Measurements from ENCODE around the gene TULP4.
A peak's percentile ranks its signal among the peaks of the same experiment; 100 is the strongest.
"Not testable (repeated sequence)": the region's sequence is repeated elsewhere in the genome, so short reads cannot be mapped to it uniquely, and the experiment has no call there.

The TULP4 gene

GRCh38 chr6:158539413-158539812, 227.1 kb downstream of the TULP4 start:
- DNase-seq, result peak; percentile 68

DNA sequence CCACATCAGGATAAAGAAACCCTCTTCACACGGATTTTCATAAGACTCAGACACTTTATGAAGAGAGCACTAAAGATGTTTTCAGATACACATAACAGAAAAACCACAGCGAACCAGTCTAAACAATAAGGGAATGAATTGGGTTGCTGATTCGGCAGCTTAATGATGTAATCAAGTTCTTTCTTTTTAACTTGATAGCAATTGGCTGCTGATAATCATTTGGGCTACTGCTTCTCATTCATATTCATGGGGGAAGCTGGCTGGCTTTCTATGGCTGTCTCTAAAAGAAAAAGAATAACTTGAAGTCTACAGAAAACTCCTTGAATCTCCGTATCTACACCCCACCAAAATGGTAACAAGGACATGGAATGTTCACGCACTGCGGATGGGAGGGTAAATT, 227.6 kb downstream of the TULP4 start:
- DNase-seq, result no peak

DNA sequence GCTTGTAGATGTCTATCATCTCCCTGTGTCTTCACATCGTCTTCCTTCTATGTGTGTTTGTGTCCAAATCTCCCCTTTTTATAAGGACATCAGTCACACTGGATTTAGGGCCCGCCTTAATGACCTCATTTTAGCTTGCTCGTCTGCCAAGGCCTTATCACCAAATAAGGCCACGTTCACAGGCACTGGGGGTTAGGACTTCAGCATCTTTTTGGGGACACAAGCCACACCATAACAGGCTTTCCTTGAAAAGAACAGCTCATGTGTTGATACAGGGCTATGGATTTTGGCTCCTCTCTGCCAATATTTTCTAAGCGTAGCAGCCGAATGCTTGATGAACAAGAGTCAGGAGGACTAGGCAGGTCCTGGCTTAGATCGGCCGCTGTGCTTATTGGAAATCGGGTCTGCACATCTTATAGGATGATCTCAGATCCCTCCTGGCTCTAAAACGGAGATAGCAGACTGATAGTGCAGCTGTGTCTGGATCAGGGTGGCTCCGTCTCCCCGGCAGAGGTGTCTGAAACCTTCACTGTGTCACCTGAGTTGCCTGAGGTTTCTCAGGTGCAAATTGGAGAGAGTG, 231.4 kb downstream of the TULP4 start:
- DNase-seq, result no peak

GRCh38 chr6:158544428-158544827, 232.2 kb downstream of the TULP4 start:
- DNase-seq, result no peak

DNA sequence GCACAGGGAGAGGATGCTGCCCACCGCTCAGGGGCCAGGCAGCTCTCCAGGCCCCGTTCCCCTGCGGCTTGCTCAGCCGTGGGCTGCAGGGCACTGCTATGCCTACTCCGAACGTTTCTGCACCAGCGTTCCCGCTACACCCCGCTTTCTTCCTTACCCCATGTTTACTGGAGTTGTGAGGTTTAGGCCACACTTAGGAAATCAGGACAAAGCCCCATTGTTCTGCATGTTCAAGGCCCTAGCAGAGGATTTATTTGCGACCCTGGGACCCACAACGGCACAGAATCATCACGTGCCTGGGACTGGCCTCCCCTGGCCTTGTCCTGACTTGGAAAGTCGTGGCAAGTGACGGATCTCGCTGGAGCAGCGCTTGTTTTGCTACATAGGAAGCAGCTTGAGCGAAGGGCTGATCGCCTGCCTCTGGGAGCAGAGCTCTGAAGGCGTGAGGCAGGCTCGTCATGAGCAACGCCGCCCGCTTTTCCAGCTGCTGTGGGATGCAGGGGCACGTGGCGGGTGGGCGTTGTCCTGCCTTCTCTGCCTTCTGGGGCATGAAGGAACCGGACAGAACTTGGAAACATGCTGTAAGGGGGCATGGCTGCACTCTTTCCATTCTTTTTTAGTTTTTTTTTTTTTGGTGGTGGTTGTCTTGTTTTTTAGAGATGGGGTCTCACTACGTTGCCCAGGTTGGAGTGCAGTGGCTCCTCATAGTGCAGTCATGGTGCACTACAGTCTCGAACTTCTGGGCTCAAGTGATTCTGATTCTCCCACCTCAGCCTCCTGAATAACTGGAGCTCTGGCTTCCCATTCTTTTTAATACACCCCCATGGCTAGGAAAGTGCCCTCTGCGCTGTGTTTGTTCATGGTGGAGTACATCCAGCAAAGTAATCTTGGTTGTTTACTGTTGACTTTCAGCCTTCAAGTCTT, 233.0 kb downstream of the TULP4 start:
- DNase-seq, result no peak

DNA sequence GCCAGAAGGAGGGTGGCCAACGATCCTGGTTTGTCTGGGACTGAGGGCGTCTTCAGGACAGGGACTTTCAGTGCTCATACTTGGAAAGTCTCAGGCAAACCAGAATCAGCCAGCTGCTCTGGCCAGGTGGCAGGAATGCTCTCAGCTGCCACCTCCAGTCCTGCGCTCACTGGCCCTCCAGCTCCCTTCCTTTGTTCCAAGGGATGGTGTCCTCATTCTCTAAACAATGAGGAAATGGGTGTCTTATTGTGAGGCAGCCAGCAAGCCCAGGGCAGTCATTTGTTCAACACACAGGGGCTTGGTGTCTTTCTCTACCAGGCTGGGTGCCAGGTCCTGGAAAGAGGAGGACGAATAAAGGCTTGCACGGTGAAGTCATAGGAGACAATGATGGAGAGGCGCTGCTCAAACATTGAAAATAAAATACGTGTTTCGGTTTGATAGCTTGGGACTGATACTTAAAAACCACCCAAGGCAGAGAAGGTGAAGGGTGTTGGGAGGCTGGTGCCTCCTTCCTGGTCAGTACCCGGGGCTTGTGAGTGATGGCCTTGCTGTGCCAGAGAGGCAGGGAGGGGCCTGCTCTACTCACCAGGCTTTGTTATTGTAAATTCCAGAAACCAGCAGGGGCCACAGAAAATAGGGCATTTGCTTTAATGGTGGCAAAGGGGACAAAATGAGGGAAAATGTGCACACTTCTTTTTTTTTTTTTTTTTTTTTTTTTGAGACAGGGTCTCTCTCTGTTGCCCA, 236.3 kb downstream of the TULP4 start:
- DNase-seq, result no peak

DNA sequence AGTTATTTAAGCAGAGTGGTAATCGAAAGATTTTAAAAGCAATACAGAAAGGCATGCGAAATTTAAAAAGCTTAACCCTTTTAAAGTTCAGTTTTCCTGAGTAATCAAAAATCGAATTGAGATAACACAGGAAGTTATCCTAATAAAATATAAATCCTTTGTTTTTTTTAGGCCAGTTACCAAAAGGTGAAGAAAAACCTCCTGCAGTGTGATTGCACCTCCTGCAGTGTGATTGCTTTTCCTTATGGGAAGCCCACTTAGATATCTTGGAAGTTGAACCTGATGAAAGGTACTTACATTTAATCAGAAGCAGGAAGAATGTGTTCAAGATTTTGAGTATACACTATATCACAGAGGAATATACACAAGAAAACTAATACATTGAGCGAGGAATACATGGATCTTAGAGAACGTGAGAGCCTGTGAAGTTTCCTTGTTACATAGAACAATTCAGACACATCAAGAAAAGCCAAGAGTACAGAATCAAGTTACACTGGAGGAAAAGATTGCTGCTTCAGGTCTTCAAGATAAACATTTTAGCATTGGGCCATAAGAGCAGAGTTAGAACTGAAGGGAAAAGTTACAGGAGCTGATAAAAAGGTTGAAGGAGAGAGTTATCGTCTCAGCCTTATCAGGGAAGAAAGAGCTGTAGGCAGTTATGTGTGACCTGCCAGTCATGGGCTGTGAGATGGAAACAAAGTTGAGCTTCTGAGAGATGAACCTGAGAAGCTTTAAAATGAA, 240.0 kb downstream of the TULP4 start:
- no peak for DNase-seq

DNA sequence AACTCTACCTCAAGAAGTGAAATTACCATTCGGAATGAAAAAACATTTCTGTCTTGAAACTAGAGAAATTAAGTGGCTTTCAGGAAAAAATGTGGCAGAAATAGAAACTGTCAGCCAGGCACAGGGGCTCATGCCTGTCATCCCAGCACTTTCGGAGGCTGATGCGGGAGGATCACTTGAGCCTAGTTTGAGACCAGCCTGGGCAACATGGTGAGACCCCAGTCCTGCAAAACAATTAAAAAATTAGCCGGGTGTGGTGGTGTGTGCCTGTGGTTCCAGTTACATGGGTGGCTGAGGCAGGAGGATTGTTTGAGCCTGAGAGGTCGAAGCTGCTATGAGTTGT, 240.5 kb downstream of the TULP4 start:
- no peak for DNase-seq

- DNase-seq, result no peak
Measured at GRCh38 chr6:158554611-158555361, 242.5 kb downstream of the TULP4 start.

GRCh38 chr6:158556113-158556512, 243.8 kb downstream of the TULP4 start:
- no peak for DNase-seq

DNA sequence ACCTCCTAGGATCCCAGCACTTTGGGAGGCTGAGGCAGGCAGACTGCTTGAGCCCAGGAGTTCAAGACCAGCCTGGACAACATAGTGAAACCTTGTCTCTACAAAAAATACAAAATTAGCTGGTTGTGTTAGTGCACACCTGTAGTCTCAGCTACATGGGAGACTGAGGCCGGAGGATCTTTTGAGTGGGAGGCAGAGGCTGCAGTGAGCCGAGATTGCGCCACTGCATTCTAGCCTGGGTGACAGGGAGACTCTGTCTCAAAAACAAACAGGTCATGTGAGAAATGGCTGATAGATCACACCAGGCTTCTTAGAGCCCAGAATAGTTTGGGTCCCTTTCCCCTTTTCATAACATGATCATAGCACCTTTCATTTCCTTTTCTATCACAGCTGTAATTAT, 244.8 kb downstream of the TULP4 start:
- not testable (repeated sequence) for DNase-seq

DNA sequence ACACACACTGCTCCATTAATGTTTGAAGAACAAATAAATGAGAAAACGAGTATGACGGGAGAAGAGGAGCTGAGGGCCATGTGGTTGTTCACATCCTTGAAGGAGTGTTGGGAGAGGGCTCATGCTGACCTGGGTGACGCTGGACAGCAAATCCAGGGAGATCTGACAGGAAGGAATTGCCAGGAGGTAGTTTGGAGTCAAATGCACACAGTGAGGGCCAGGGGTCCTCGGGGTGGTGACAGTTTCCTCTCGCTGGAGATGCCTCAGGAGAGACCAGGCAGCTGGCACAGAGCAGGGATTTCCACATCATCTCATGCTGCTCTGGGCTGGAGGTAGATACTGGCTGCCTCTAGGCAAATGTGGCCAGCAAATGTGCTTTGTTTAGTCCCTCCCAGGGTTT, 245.7 kb downstream of the TULP4 start:
- no peak for DNase-seq

DNA sequence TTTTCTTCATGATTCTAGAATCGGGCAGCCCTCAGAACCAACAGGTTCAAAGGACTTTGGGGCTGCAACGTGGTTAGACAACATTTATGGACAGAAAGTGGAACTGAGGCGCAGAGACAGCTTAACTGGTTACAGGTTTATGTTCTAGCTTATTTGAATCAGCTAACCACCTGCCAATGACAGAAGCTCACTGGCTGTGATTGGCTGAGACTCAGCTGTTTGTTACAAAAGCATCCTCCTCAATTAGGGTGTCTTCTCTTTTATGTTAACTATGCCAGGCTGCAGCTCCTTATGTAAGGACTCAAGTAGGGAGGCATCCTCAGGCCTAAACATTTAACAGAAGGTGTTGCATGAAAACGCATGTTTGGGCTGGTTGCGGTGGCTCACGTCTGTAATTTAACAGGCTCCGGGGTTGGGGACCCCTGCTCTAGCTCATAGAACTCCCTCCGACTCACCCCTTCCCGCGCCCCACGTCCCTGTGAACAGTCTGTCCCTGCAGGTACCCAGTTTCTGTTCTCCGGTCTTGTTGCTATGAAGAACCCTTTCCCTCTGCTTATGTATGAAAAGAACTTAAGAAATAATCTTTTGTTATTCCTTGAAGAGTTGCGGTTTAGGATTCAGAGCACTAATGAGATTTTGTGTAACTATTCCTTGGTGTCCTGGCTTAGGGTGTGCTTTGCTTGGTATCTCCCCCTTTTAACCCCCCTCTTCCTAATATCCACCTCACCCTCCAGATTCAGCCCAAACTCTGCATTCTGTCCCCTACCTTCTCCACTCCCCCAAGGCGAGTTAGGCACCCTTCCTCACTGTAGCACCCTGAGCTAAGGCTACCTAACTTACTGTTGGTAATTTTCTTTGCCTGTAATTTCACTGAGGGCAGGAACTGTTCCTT, 246.4 kb downstream of the TULP4 start:
- DNase-seq, result no peak

DNA sequence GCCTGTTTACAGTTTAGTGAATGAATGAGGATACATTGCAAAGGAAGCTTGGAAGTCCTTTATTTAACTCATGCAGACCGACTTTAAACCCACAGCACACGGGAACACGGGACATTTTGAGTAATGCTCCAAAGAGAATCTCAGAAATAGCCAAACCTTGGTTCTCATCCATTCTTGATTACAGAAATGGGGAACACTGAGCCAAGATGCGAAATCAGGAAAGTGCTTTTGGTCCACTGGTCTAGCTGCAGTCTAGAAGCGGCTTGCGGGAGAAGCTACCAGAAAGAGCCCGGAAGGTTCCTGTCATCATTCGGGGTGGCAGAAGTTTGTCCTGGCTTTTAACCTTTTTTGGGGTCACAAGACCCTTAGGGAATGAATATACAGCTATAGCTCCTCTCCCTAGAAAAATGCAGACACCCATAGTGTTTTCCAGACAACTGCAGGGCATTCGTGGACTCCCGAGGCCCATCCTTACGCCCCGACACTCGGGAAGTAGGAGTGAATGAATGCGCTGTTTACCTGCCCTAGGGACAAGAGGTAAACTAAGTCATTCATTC, 247.2 kb downstream of the TULP4 start:
- peak; percentile 36 for DNase-seq

DNA sequence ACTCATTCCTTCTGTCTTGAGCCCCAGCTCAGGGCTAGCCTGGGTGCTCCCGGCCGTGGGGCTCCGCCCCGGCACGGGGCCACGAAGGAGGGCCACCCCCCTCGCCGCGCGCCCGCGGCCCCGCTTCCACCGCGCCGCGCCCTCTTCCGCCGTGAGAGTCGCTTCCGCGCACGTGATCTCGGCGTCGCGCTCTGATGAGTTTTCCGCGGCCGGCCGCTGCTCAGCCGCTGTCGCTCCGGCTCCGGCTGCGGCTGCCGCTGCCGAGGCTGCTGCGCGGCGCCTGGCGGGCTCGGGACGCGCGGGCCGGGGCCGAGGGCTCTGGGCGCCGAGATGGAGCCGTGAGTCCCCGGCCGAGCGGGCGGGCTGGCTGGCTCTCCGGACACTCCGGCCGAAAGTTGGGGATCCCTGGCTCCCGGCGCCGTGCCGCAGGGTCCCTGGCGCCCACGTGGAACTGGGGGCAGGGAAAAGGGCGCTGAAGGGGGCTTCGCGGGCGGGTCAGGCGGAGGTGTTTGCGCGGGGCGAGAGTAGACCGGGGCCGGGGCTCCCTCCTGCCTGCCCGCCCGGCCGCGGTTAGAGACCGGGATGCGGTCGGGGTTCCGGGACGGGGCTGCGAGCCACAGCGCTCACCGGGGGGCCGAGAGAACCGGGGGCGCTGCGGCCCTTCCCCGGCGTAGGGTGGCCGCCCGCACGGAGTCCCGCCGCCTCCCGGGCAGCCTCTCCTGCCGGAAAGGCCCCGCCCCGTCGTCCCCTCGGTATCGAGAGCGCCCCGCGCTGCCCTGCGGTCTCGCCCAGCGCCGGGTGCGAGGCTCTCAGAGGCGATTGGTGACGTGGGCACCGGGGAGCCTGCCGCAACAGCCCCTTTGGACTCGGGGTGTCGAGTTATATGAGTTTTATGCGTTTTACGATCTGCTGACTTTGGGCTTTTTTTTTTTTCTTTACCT, 247.9 kb downstream of the TULP4 start, which contains the start of gene TMEM181:
TMEM181 (plus strand) TSS at position 197 of the 941 bp plus-strand sequence; CDS start at position 331, 134 bp downstream.
- DNase-seq, result peak; percentile 74

- no peak for DNase-seq
Measured at GRCh38 chr6:158560836-158561320, 248.6 kb downstream of the TULP4 start.
